Measurements from ENCODE around the gene C1orf116.
A peak's percentile ranks its signal among the peaks of the same experiment; 100 is the strongest.

The C1orf116 gene

DNA sequence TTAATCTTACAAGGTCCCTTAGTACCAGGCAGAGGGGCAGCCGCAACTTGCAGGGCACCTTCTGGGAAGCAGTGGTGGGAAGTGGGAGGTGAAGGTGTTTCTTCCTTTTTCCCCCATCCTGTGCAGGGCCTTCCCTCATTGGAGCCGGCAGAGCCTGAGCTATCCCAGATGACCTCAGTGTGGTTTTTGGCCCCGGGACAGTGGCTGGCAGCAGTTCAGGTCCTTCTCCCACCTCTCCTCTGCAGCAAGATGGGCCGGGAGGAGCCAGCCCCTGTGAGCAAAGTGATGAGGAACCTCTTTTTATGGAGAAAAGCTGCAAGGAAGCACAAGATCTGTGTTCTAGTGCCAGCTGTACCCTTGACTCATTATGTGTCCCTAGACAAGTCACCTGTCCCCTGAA is 27.3 kb upstream of the C1orf116 start:
- DNase-seq (ENCODE audit: low read depth in 1 of 2, low spot score in 1 of 2): no peak
- TF ChIP-seq SPI1 (IDR thresholded peaks at IDR 0.05; ENCODE audit: borderline replicate concordance, low read depth) (no peak), REST (IDR thresholded peaks at IDR 0.05; ENCODE audit: insufficient replicate concordance, low read depth) (no peak), POLR2AphosphoS5 (IDR thresholded peaks at IDR 0.05; ENCODE audit: low read depth) (no peak), CTCF (IDR thresholded peaks at IDR 0.05; ENCODE audit: insufficient read depth, low read length) (no peak), GABPA (IDR thresholded peaks at IDR 0.05; ENCODE audit: low read depth) (no peak)
- no peak overlapping the region for H3K27ac ChIP-seq (replicated peaks)
- H3K27me3 ChIP-seq (ENCODE audit: insufficient read depth, poor library complexity, severe bottlenecking): no peaks in the 10 kb centered on the region
- no peak overlapping the region for H3K4me3 ChIP-seq (replicated peaks; ENCODE audit: insufficient read depth, low read length)

- TF ChIP-seq REST (IDR thresholded peaks at IDR 0.05; ENCODE audit: insufficient replicate concordance, low read depth) (no peak), CTCF (IDR thresholded peaks at IDR 0.05; ENCODE audit: insufficient read depth, low read length) (no peak), SPI1 (IDR thresholded peaks at IDR 0.05; ENCODE audit: borderline replicate concordance, low read depth) (peak; percentile 8; the same call in 1 of the 2 replicates), GABPA (IDR thresholded peaks at IDR 0.05; ENCODE audit: low read depth) (no peak), POLR2AphosphoS5 (IDR thresholded peaks at IDR 0.05; ENCODE audit: low read depth) (no peak)
- 0 out of 2 replicates have a peak overlapping the region, but pooled peaks have one; percentile 20 for H3K27ac ChIP-seq (replicated peaks)
- H3K4me3 ChIP-seq (replicated peaks; ENCODE audit: insufficient read depth, low read length): no peak overlapping the region
- H3K27me3 ChIP-seq (ENCODE audit: insufficient read depth, poor library complexity, severe bottlenecking): no peaks in the 10 kb centered on the region
- no peak for DNase-seq (ENCODE audit: low read depth in 1 of 2, low spot score in 1 of 2)
Observed at GRCh38 chr1:207058878-207059867, 26.6 kb upstream of the C1orf116 start.

- DNase-seq (ENCODE audit: low read depth in 1 of 2, low spot score in 1 of 2): no peak
- H3K4me3 ChIP-seq (replicated peaks; ENCODE audit: insufficient read depth, low read length): no peak overlapping the region
- no peaks in the 10 kb centered on the region for H3K27me3 ChIP-seq (ENCODE audit: insufficient read depth, poor library complexity, severe bottlenecking)
- TF ChIP-seq SPI1 (IDR thresholded peaks at IDR 0.05; ENCODE audit: borderline replicate concordance, low read depth) (no peak), REST (IDR thresholded peaks at IDR 0.05; ENCODE audit: insufficient replicate concordance, low read depth) (no peak), GABPA (IDR thresholded peaks at IDR 0.05; ENCODE audit: low read depth) (no peak), POLR2AphosphoS5 (IDR thresholded peaks at IDR 0.05; ENCODE audit: low read depth) (no peak), CTCF (IDR thresholded peaks at IDR 0.05; ENCODE audit: insufficient read depth, low read length) (no peak)
- no peak overlapping the region for H3K27ac ChIP-seq (replicated peaks)
Observed at GRCh38 chr1:207058252-207058651, 25.7 kb upstream of the C1orf116 start.
